A673 (cell line): ENCODE results near the gene PPP1R7.

Experiments
- CTCF ChIP-seq: fragments of 300-800, 200-600 bp; sonication (generic); conservative IDR thresholded peaks from 2 replicates; pipeline ENCODE4 v1.5.1; 2017; ENCODE audit warnings: low read depth, mild to moderate bottlenecking, antibody characterized with exemption, low read length, moderate library complexity, mixed read lengths
- EZH2 ChIP-seq: fragments of 200-600 bp; sonication (generic); IDR thresholded peaks from 2 replicates; pipeline ENCODE4 v1.6.1; 2017; ENCODE audit warnings: borderline replicate concordance, low read depth, mild to moderate bottlenecking, mixed read lengths, antibody characterized with exemption, low read length; ENCODE audit not compliant: poor library complexity, severe bottlenecking

GRCh38 chr2:241138471-241138870, 11.8 kb upstream of the PPP1R7 start:
- TF ChIP-seq CTCF = no peak
- TF ChIP-seq EZH2 = no peak
